Tibial nerve (tissue), 4 donors: ENCODE results near the gene MOAP1.

Experiments
- EP300 ChIP-seq, 2 donors: sonication (generic); formaldehyde crosslinking; IDR thresholded peaks; one replicate each; pipeline ENCODE4 v1.6.1; 2017; ENCODE audit warnings: antibody characterized with exemption in 2 of 2, mild to moderate bottlenecking in 1 of 2
- POLR2A ChIP-seq, 2 donors: fragments of 450-650 bp; IDR thresholded peaks; one replicate each; pipeline ENCODE4 v1.6.1; 2017; ENCODE audit warnings: antibody characterized with exemption in 2 of 2, mild to moderate bottlenecking in 2 of 2, moderate library complexity in 2 of 2
- TF ChIP-seq, protein P1 (sequence below), 5 experiments: fragments of 200-600 bp in 3 of 5; fragments of 450-650 bp in 2 of 5; sonication (generic) in 3 of 5; IDR thresholded peaks; one replicate each; pipeline ENCODE4 v1.5.1; 2016 to 2019; ENCODE audit warnings: antibody characterized with exemption in 5 of 5, mild to moderate bottlenecking in 3 of 5, moderate library complexity in 2 of 5

DNA sequence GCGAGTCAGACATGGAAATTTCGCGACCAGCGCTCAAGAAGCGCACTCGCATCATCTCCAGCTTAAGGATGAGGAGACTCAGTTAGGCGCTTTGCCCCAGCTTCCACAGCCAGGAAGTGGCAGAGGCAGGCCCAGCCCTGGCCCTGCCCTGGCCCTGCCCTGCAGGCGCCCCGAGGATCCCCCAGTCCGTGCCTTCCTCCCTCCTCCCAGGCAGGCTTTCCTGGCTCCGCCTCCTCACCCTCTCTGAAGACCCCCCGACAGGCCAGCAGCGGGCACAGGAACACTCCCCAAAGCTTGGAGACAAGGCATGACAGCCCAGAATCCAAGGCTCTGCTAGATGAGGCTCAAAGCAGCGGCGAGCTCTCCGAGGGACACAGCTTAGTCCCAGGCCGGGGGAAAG lies 47.5 kb upstream of the MOAP1 start:
- TF ChIP-seq, protein P1, sequence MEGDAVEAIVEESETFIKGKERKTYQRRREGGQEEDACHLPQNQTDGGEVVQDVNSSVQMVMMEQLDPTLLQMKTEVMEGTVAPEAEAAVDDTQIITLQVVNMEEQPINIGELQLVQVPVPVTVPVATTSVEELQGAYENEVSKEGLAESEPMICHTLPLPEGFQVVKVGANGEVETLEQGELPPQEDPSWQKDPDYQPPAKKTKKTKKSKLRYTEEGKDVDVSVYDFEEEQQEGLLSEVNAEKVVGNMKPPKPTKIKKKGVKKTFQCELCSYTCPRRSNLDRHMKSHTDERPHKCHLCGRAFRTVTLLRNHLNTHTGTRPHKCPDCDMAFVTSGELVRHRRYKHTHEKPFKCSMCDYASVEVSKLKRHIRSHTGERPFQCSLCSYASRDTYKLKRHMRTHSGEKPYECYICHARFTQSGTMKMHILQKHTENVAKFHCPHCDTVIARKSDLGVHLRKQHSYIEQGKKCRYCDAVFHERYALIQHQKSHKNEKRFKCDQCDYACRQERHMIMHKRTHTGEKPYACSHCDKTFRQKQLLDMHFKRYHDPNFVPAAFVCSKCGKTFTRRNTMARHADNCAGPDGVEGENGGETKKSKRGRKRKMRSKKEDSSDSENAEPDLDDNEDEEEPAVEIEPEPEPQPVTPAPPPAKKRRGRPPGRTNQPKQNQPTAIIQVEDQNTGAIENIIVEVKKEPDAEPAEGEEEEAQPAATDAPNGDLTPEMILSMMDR (IDR thresholded peaks at IDR 0.05), result no peak
- TF ChIP-seq POLR2A (IDR thresholded peaks at IDR 0.05) (no peak), EP300 (IDR thresholded peaks at IDR 0.05) (no peak)
